Panc1 (cell line): ENCODE measurements around the gene PRPF19. TPM values are rescaled to one million over a fixed set of nuclear protein-coding genes. Genes with fewer than 3 reads are reported as not detected.

ENCODE experiments used
- ATAC-seq: fragments of 200-7000 bp; cut with Tn5 transposase; 2 replicates; pipeline ENCODE4 v1.9.1; 2020; ENCODE audit warnings: mild to moderate bottlenecking, moderate library complexity
- BruUV-seq: library from RNA; stranded (reverse); fragments of 400-500 nt; replicated peaks from 2 replicates; lab custom pipeline; 2021; lab: Mats Ljungman, UMichigan
- CTCF ChIA-PET: fragments of 300-600 bp; sonication (Branson Sonifier 250); formaldehyde crosslinking; loops from one replicate; lab custom pipeline; 2022; ENCODE audit warnings: antibody characterized with exemption; lab: Charles Lee
- POLR2A ChIA-PET: fragments of 300-600 bp; sonication (Branson Sonifier 250); formaldehyde crosslinking; loops from one replicate; lab custom pipeline; 2022; ENCODE audit warnings: antibody characterized with exemption; lab: Charles Lee
- DNase-seq: peaks from one replicate; pipeline ENCODE4 v3.0.0-alpha.2; 2010; ENCODE audit warnings: low read depth, low spot score
- H3K27ac ChIP-seq: 2 replicates; pipeline ENCODE4 v1.5.1; 2011; ENCODE audit warnings: mild to moderate bottlenecking, low read length, inconsistent platforms
- H3K27me3 ChIP-seq: fragments of 200-500 bp; sonication (Bioruptor generic); 2 replicates; pipeline ENCODE4 v1.6.0; 2014; ENCODE audit warnings: low read length, inconsistent platforms; ENCODE audit not compliant: control insufficient read depth, insufficient read depth
- H3K36me3 ChIP-seq: fragments of 200-500 bp; sonication (Bioruptor generic); 2 replicates; pipeline ENCODE4 v1.5.1; 2014; ENCODE audit warnings: inconsistent platforms, mild to moderate bottlenecking, low read length, moderate library complexity; ENCODE audit not compliant: control insufficient read depth, insufficient read depth
- H3K4me1 ChIP-seq: 2 replicates; pipeline ENCODE4 v1.5.1; 2011; ENCODE audit warnings: inconsistent platforms, mild to moderate bottlenecking, low read length, moderate library complexity; ENCODE audit not compliant: control insufficient read depth, insufficient read depth
- H3K4me3 ChIP-seq, 2 experiments: 2 replicates each; pipeline ENCODE4 v1.5.1; 2011 to 2012; ENCODE audit warnings: low read depth in 2 of 2, low read length in 2 of 2, mild to moderate bottlenecking in 2 of 2, inconsistent platforms in 1 of 2, moderate library complexity in 1 of 2
- H3K9me3 ChIP-seq: fragments of 200-500 bp; sonication (Bioruptor generic); 2 replicates; pipeline ENCODE4 v1.5.1; 2014; ENCODE audit warnings: low read depth, mild to moderate bottlenecking, inconsistent platforms, low read length, moderate library complexity; ENCODE audit not compliant: control insufficient read depth, insufficient read depth
- CTCF ChIP-seq: fragments of 450-650 bp; IDR thresholded peaks from 2 replicates; pipeline ENCODE4 v1.5.1; 2017; ENCODE audit warnings: mild to moderate bottlenecking
- POLR2AphosphoS5 ChIP-seq: IDR thresholded peaks from 2 replicates; pipeline ENCODE4 v1.6.1; 2012; ENCODE audit warnings: mild to moderate bottlenecking, low read depth, low read length, moderate library complexity
- REST ChIP-seq, 2 experiments: IDR thresholded peaks; 2 replicates each; pipeline ENCODE4 v1.6.1; 2011 to 2012; ENCODE audit warnings: low read depth in 2 of 2, control low read depth in 1 of 2, low read length in 1 of 2, mild to moderate bottlenecking in 1 of 2, moderate library complexity in 1 of 2; ENCODE audit not compliant: insufficient read depth in 1 of 2
- SIN3A ChIP-seq: IDR thresholded peaks from 2 replicates; pipeline ENCODE4 v1.6.1; 2012; ENCODE audit warnings: low read depth, mild to moderate bottlenecking, low read length, moderate library complexity, borderline replicate concordance; ENCODE audit not compliant: insufficient read depth
- TCF7L2 ChIP-seq: IDR thresholded peaks from 2 replicates; pipeline ENCODE4 v1.6.1; 2011; ENCODE audit warnings: mild to moderate bottlenecking, low read depth, low read length, inconsistent platforms
- in situ Hi-C: cut with HindIII; loops from 2 replicates; pipeline ENCODE4 v1.10.0; 2016; ENCODE audit warnings: low sequenced_read_pairs, low pct_unique_long_range_greater_than_20kb
- intact Hi-C: fragments of 100-400 bp; cut with micrococcal nuclease; formaldehyde crosslinking; loops from one replicate; pipeline ENCODE4 v1.10.0; 2022; ENCODE audit not compliant: unreplicated experiment
- total RNA-seq: library from RNA; stranded (reverse); gene quantifications from one replicate; pipeline ENCODE4 v1.2.1, GENCODE V29; 2021; ENCODE audit not compliant: unreplicated experiment

PRPF19 gene
- total RNA-seq, 1 experiment from 2014 or later = 149 TPM

GRCh38 chr11:60921777-60922335 lies 15.5 kb upstream of the PRPF19 start:
- in situ Hi-C loops (no loop called here), intact Hi-C loops (no loop called here)
- peaks cover 18% of the 10 kb centered on the region for H3K4me1 ChIP-seq
- no peak for TF ChIP-seq REST (IDR thresholded peaks at IDR 0.05; ENCODE audit: insufficient read depth in 1 of 2, low read depth in 2 of 2, low read length in 1 of 2)
- TF ChIP-seq TCF7L2 = no peak
- no peak for TF ChIP-seq SIN3A
- no peak for TF ChIP-seq POLR2AphosphoS5
- no peak for TF ChIP-seq CTCF
- H3K9me3 ChIP-seq = no peaks in the 10 kb centered on the region
- ATAC-seq (no peak), DNase-seq (no peak)
- no TSS peak for BruUV-seq
- no peaks in the 10 kb centered on the region for H3K27me3 ChIP-seq
- H3K36me3 ChIP-seq = no peaks in the 10 kb centered on the region; the same call in 1 of the 2 replicates
- POLR2A ChIA-PET = no interaction called here
- H3K4me3 ChIP-seq = no peak overlapping the region
- CTCF ChIA-PET = no interaction called here
- H3K27ac ChIP-seq = no peak overlapping the region

GRCh38 chr11:60921259-60921658 lies 14.9 kb upstream of the PRPF19 start:
- Histone ChIP-seq H3K27ac (no peak overlapping the region), H3K27me3 (no peaks in the 10 kb centered on the region), H3K36me3 (no peaks in the 10 kb centered on the region; the same call in 1 of the 2 replicates), H3K4me1 (peaks cover 18% of the 10 kb centered on the region), H3K4me3 (no peak overlapping the region), H3K9me3 (no peaks in the 10 kb centered on the region)
- DNase-seq = no peak
- POLR2A ChIA-PET = no interaction called here
- no peak for ATAC-seq
- intact Hi-C loops = no loop called here
- in situ Hi-C loops = no loop called here
- CTCF ChIA-PET = no interaction called here
- no peak for TF ChIP-seq POLR2AphosphoS5
- no peak for TF ChIP-seq REST (IDR thresholded peaks at IDR 0.05; ENCODE audit: insufficient read depth in 1 of 2, low read depth in 2 of 2, low read length in 1 of 2)
- no peak for TF ChIP-seq SIN3A
- TF ChIP-seq TCF7L2 = no peak
- no peak for TF ChIP-seq CTCF
- no TSS peak for BruUV-seq
